Globus pallidus (tissue), 1 donor: ENCODE data around the gene FOXN4.
A peak's percentile ranks its signal among the peaks of the same experiment; 100 is the strongest.

ENCODE experiments used
- DNase-seq: peaks from one replicate; pipeline ENCODE4 v3.0.0-alpha.2; 2015; ENCODE audit warnings: low spot score

The FOXN4 gene

DNA sequence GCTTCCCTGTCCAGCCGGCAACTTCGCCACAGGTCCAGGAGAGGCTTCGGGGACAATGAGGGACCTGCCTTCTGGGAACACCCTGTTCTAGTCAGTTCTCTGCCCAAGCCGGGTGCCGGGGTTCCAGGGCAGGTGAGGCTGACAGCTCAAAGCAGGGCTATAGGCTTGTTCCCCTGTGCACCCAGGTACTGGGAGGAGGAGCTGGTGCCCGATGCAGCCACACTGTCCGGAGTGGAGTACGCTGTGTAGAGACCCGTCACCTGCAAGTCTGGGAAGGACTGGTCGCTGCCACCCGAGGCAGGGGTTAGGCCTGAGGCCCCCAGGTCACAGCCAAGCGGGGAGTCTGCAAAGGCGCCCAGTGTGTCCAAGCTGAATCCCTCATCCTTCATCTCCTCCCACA lies 29.6 kb downstream of the FOXN4 start:
- DNase-seq = no peak

DNA sequence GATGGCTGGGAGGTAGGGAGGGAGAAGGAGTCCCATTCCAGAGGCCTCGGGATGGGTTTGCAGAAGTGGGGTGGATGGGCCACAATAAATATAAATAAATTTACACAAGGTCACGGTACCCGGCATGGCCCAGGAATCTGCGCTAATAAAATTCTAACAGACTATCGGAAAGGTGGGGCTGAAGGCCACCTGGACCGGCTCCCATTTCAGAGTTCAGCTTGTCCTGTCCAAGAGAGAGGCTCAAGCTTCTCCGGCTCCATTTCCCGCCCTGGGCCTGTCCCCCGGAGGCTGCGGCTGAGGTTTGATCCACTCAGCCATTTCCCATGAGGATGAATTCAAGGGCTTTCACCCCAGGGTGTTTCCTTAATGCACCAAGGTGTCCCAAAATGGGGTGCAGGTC lies 30.2 kb downstream of the FOXN4 start:
- no peak for DNase-seq

DNA sequence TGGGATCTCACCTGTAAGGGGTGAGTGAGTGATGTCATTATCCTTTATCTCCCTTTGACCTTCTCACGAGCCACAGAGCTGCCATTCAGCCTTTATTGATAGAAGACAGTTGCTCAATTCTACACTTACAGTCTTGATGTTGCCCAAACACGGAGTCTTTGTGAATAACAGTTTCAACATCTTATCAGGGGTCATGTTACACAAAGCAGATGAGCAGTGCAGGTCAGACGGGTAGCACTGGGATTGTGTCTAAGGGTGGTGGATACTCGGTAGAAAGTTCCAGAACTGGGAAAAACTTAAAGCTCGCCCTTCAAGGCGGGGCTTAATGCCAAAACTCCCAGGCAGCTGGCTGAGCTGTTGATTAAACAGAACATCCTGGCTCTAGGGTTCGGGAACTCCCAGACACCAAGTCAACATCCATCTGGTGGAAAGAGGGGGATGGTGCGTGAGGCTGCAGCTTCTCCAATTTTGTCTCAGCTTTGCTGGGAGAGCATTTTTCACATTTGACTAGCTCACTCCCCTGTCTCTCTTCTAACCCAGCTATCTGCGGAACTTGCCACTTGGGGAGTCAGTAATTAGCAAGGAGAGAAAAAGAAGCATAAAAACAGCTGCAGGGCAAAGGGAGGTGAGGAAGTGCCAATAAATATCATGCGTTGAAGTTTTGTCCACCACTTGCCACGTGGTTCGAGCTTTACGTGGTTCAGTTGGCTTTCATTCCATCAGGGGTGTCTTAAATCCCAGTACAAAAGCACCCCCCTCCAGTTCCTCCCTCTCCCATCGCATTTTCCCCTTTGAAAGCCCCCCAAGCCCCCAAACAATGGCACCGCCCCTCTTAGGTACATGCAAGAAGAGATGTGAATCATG lies 31.0 kb downstream of the FOXN4 start:
- no peak for DNase-seq

DNA sequence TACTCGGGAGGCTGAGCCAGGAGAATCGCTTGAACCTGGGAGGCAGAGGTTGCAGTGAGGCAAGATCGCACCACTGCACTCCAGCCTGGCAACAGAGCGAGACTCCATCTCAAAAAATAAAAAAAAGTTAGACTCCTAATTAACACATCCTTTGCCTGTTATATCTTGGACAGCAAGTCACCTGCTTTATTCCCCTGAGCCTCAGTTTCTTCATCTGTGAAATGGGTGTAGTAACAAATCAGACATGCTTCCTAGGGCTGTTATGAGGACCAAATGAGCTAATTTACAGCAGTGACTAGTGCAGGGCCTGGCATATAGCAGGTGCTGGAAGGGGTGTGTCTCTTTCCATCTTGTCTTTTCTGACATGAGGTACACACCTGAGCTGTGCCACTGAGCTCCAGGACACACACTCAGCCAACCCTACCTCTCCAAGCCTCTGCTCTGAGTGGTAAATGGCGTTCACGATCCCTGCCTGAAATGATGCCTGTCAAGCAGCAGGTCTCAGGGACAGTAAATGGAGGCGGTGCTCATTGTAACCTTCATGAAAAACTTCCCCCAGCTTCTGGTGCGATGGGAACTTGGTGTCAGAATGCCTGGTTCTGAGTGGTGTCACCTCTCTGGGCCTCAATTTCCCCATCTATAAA lies 31.7 kb downstream of the FOXN4 start:
- DNase-seq = no peak

DNA sequence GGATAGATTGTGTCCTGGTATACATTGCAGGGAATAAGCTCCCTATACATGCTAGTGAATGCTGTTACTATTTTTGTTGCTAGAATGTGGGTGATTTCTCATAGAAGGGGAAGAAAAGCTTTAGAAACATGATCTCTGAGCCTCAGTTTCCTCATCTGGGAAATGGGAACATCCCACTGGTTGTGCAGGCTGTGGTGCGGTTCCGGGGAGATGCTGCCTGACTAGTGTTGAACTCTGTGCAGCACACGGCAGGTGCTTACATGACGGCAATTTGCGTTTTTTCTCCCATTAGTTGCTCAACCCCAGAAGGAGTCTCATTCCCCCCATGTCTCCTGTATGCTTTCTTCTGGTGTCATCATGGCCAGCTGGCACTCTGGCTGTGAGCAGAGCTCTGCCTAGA lies 32.9 kb downstream of the FOXN4 start:
- DNase-seq = no peak

DNA sequence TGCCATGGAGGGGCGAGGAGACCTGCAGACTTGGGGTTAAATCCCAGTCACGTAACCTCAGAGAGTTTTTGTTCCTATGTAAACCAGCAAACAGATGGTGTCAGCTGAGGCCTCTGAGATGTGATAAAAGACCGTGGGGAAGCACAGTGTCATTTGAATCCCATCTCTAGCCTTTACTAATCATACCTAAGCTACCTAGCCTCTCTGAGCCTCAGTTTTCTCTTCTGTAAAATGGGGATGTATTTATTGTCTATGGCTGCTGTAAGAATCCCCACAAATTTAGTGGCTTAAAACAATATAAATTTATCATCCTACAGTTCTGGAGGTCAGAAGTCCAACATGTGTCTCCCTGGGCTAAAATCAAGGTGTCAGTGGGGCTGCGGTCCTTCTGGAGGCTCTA lies 33.9 kb downstream of the FOXN4 start:
- no peak for DNase-seq

DNA sequence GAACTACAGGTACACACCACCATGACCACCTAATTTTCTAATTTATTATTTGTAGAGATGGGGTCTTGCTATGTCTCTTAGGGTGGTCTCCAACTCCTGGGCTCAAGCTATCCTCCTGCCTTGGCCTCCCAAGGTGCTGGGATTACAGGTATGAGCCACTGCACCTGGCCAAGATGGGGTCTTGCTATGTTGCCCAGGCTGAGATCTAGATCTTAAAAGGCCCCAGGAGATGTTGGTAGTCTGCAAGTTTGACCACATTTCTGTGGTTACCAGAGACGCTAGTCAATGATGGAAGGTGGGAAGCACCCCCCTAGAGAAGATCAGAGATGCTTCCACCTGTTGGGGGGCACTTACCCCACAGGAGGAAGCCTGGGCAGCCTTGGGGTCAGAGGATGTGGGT lies 34.7 kb downstream of the FOXN4 start:
- DNase-seq = no peak

DNA sequence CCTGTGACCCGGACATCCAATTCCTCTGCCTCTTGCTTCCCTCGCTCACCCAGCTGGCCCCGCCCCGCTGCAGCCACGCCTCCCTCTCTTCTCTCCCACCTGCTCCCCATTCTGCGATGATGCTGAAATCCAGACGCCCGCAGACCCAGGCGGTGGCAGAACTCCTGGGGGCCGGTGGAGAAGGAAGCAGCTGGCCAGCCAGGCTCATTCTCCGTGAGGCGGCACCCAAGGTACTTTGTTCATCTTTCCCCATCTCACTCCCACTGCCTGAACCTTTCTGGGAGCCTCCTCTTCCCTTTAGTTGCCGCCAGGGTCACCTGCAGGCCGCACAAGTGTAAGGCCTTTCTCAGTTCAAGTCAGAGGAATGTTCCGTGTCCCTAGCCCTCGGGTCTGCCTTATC lies 35.7 kb downstream of the FOXN4 start:
- DNase-seq = no peak

DNA sequence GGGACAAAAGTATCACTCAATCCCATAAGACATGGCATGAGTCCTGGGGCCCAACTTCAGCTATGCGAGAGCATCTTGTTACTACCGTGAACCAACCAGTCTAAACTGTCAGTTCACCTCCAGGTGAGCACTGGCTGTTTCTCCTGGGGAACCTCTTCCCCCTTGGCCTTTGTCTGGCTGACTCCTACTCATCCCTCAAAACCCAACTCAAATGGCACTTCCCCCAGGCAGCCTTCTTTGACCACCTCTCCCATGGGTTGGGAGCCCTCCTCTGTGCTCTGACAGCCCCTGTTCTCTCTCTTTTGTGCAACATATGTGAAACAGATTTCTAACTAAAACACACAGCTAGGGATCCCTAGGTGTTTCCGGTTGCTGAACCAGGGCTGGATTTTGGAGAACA lies 37.7 kb downstream of the FOXN4 start:
- no peak for DNase-seq

DNA sequence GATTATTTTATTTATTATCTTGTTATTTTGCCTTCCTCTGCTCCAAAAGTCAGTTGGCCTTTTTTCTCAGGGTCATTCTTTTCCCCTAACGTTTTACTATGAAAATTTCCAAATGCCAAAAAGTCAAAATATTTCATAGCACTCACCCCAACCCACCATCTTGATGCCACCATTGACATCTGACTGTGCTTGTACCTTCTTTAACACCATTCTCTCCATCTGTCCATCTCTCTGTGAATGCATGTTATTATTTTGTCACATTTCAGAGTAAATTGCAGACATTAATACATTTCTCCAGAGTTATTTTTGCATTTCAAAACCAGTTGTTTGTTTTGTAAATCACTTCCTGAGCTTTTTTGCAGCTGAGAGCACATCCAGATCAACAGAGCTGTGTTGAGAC lies 38.6 kb downstream of the FOXN4 start:
- DNase-seq = no peak

DNA sequence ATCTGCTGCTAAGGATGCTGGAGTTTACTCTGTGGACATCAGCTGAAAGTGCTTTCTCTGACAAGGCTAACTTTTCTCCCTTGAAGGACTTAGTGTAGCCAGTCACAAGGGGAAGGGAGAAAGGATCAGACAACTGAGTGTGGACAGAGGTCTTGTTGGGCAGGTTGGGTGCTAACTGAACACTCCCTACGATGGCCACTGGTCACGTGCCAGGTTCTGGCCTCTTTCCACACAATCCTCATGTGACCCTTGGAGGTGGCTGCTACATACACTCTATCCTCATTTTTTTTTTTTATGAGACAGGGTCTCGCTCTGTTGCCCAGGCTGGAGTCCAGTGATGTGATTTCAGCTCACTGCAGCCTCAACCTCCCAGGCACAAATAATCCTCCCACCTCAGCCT lies 39.7 kb downstream of the FOXN4 start:
- no peak for DNase-seq

DNA sequence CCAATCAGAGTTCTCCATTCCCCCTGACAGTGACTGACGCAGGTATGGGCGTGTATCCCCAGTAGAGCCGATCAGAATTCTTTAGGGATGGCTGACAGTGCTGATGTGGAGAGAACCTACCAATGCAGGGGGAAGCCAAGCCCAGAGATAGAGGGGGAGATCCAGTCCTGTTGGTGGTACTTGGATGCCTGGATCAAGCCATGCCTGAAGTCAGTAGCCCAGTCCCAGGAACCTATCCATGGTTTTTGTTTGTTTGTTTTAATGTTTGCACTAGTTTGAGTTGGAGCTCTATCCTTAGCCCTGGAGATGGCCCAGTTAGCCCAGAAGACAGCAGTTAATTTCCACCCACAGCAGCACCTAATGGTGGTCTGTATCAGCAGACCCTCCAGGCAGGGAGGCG lies 40.2 kb downstream of the FOXN4 start:
- DNase-seq = no peak

DNA sequence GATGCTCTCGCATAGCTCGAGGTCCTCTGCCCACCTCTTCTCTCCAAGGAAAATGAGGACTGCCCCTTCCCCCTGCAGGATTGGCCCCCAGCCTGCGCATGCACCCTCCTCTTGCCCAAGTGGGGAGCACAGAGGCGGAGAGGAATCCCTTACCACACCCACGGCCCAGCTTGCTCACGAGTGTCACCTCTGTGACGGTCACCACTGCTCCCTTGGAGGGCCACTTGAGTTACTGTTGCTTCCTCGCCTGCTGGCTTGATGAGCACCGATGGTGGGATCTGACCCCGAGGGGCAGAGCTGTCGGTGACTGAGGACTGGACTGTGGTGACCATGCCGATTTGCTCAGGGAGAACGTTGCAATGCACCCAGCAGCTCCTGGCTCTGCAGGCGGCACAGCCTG lies 41.7 kb downstream of the FOXN4 start:
- no peak for DNase-seq

DNA sequence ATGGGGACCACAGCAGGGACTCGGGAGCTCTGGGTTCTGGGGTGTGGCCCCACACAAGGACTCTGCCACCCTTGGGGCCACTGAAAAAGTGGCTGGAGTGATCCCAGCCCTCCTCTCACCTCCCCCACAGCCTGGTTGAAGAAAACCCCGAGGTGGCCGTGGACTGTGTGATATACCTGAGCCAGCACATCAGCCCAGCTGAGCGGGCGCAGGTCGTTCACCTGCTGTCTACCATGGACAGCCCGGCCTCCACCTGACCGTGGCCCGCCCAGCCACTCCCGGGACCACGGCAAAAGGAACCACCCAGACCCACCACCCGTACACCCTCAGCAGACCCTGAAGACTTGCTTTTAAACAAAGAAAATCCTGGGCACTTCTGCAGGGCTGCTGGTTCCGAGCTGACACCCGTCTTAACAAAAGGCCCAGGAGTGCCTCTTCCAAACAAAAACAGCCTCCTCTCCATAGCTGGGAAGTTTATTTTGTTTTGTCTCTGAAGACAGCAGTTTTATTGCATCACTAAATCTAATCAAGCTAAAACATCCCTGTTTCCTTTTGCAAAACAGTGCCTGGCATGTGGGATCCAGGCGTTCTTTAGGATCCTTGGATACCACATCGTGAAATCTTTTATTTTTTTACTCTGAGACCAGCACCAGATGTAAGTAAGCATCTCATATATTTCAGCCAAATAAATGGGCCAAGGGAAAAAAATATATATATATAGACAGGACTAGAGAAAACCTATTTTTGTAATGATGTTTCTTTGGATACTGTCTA lies 42.8 kb downstream of the FOXN4 start:
- DNase-seq = no peak

DNA sequence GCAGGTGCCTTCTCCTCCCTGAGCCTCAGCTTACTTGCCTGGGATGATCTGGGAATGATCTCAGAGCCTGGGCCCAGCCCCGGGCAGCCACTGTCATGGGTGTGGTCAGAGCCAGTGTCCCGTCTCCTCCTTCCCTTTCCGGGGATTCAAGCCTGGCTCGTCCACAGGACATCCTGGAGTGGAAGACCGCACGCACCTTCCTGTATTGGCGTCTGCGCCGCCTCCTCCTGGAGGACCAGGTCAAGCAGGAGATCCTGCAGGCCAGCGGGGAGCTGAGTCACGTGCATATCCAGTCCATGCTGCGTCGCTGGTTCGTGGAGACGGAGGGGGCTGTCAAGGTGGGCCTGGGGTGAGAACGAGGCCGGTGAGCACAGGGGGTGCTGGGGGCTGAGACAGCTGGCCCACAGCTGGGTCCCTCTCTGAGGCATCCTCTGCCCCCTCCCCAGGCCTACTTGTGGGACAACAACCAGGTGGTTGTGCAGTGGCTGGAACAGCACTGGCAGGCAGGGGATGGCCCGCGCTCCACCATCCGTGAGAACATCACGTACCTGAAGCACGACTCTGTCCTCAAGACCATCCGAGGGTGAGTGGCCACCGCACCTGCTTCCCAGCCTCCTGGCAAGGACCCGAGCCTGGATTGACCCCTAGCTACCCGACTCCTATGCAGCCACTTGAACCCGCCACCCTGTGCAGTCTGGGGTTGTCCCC lies 44.0 kb downstream of the FOXN4 start:
- no peak for DNase-seq

DNA sequence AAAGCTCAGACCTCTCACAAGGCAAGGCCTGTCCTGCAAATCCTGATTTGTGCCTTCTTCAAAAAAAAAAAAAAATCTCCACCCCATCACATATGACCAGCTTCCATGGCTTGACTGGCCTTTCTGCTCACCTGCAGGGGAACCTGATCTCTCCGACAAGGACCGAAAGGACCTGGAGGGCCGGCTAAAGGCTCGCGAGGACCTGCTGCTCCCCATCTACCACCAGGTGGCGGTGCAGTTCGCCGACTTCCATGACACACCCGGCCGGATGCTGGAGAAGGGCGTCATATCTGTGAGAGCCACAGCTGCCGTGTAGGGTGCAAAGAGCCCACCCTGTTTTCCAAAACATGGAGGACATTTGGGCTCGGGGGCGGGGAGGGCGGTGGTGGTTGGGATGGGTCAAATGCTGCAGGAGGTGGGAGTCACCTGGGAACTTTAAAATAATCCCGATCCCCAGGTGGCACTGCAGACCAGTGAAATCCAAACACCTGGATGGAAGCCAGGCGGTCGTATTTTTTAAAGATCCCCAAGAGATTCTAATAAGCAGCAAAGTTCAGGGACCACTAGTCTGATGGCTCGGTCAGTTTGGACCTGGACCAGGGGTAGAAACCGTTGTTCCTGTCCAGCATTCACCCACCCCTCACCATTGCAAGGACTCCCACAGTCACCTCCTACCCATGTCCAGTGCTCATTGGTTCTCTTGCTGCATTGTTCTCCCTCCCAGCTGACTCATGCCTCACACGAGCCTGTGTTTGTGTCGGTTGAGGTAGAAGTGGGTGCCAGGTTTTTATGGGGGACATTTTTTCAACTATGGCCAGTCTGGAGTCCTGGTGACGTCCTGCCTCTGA lies 44.8 kb downstream of the FOXN4 start:
- DNase-seq = peak; percentile 46

DNA sequence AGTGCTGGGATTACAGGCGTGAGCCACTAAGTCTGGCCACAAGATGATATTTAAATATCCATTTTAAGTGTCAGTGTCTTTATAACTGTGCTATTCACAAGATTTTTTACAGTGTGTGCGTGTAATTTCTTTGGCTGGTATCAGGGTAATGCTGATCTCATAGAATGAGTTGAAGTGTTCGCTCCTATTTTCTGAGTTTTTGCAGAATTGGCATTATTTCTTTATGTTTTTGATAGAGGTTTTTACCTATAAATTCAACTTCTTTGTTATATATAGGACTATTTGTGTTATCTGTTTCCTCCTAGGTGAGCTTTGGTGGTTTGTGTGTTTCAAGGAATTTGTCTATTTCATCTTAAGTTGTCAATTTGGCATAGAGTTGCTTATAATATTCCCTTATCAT lies 45.6 kb downstream of the FOXN4 start:
- DNase-seq = no peak

DNA sequence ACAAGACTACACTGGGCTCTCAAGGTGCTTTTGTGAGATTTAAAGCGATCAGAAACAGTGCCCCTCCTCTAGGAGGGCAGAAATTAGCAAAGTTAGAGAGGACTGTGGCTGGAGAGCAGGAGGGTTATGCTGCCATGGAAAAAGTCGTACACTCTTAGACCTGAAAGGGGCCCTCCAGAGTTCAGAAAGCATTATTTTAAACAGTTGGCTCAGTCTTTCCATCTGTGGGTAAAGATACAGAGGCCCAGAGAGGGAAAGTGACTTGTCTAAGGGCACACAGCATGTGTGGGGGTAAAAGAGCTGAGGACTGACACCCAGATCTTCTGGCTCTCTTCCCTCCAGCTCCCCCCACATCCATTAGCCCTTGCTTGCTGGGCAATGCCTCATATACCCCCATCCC lies 47.1 kb downstream of the FOXN4 start:
- no peak for DNase-seq

DNA sequence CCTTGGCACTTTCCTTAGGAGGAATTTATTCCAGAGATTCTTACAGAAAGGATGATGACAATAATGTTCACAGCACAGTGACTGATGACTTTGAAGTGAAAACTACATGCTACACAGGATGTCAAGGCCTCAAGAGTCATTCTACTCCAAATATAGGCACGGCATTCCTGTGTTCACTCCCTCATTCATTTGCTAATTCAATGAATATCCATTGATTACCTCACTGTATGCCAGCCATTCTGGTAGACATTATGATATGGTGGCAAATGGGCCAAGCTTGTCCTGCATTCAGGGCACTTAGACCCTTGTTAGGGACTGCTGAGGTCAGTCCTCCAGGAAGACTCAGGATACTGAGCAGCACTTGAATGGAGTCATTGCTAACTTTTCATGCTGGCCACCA lies 48.0 kb downstream of the FOXN4 start:
- no peak for DNase-seq

DNA sequence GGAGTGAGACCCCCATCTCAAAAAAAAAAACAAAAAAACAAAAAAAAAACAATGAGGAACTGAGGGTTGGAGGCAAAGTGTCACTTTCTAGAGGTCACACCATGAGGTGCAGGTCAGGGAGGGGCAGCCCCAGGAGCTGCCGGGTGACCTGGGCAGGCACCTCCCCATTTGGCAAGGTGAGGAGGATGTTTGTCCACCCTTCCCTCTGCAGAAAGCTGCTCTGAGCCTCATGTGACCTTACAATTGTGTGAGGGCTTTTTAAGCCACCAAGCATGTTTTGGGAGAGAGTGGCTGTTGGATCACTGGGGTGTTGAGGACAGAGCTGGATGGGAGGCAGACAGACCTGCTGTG lies 49.6 kb downstream of the FOXN4 start:
- DNase-seq = no peak
